ENCODE data around the gene SHROOM3. TPM values are rescaled to one million over a fixed set of nuclear protein-coding genes. Genes with fewer than 3 reads are reported as not detected.

Gene SHROOM3
- total and polyA plus RNA-seq, 2 of the 13 experiments (the other 11 are each of a cell fraction or from before 2014, with no cell fraction given) = 0.01 TPM; not detected in 1

DNA sequence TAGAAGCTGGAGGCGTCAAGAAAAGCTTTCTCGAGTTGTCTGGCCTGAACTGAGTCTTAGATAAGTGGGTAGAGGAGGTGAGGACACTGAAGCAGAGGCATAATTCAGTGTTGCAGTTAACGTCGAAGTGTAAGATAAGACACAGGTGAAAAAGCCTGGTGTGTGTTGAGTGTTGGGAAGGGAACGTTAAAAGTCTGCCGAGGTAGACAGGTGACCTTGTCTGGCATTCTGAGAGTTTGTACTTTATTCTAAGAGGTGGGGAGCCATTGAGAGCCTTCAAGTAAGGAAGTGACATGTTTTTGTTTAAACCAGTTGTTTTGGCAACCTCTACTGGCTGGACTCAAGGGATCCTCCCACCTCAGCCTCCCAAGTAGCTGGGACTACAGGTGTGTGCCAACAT is 219.1 kb downstream of the SHROOM3 start:
- Histone ChIP-seq H3K36me3 (replicated peaks in 1 of 2; ENCODE audit: control insufficient read depth in 1 of 2, insufficient read depth in 2 of 2, low read length in 2 of 2) (no peaks in the 10 kb centered on the region), H3K4me2 (ENCODE audit: low read depth, low read length) (no peak overlapping the region), H3K4me3 (replicated peaks in 1 of 3; ENCODE audit: insufficient read depth in 1 of 3, low read depth in 2 of 3, low read length in 3 of 3) (no peak overlapping the region), H3K27ac (ENCODE audit: extremely low read length, insufficient read depth, low read length) (no peak overlapping the region), H3K9me3 (ENCODE audit: low read length) (no peaks in the 10 kb centered on the region), H3K9ac (ENCODE audit: insufficient read depth, low read depth, low read length) (no peak overlapping the region), H3K4me1 (ENCODE audit: insufficient read depth, low read length) (no peaks in the 10 kb centered on the region), H3K27me3 (ENCODE audit: control insufficient read depth in 1 of 2, insufficient read depth in 2 of 2, low read length in 2 of 2) (no peaks in the 10 kb centered on the region), H3K79me2 (ENCODE audit: insufficient read depth, low read length) (no peaks in the 10 kb centered on the region), H2AFZ (ENCODE audit: low read length) (no peak overlapping the region), H4K20me1 (ENCODE audit: insufficient read depth, low read length) (no peaks in the 10 kb centered on the region)
- in situ Hi-C loops (cut with HindIII; ENCODE audit: extremely low pct_ligation_motif_present, low pct_unique_long_range_greater_than_20kb) (no loop called here), intact Hi-C loops (cut with micrococcal nuclease; ENCODE audit: unreplicated experiment) (no loop called here)
- ChIA-PET CTCF (ENCODE audit: low intra/inter-chr PET ratio, low total read pairs) (no interaction called here), POLR2A (no interaction called here)
- DNase-seq (ENCODE audit: low spot score) (no peak), ATAC-seq (no peak), FAIRE-seq (no peak)
- 8% methylated on average over 6 of the region's 6 CpGs for WGBS (ENCODE audit: low lambda C conversion rate)
- TF ChIP-seq, protein P1, sequence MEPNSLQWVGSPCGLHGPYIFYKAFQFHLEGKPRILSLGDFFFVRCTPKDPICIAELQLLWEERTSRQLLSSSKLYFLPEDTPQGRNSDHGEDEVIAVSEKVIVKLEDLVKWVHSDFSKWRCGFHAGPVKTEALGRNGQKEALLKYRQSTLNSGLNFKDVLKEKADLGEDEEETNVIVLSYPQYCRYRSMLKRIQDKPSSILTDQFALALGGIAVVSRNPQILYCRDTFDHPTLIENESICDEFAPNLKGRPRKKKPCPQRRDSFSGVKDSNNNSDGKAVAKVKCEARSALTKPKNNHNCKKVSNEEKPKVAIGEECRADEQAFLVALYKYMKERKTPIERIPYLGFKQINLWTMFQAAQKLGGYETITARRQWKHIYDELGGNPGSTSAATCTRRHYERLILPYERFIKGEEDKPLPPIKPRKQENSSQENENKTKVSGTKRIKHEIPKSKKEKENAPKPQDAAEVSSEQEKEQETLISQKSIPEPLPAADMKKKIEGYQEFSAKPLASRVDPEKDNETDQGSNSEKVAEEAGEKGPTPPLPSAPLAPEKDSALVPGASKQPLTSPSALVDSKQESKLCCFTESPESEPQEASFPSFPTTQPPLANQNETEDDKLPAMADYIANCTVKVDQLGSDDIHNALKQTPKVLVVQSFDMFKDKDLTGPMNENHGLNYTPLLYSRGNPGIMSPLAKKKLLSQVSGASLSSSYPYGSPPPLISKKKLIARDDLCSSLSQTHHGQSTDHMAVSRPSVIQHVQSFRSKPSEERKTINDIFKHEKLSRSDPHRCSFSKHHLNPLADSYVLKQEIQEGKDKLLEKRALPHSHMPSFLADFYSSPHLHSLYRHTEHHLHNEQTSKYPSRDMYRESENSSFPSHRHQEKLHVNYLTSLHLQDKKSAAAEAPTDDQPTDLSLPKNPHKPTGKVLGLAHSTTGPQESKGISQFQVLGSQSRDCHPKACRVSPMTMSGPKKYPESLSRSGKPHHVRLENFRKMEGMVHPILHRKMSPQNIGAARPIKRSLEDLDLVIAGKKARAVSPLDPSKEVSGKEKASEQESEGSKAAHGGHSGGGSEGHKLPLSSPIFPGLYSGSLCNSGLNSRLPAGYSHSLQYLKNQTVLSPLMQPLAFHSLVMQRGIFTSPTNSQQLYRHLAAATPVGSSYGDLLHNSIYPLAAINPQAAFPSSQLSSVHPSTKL (CRISPR knock-in tag; IDR thresholded peaks at IDR 0.05) = no peak
- TF ChIP-seq BORCS8-MEF2B (CRISPR knock-in tag; IDR thresholded peaks at IDR 0.05) (no peak), ZNF326 (CRISPR knock-in tag; IDR thresholded peaks at IDR 0.05; ENCODE audit: borderline replicate concordance) (no peak), CBX1 (IDR thresholded peaks at IDR 0.05; ENCODE audit: low read depth) (no peak), MATR3 (CRISPR knock-in tag; IDR thresholded peaks at IDR 0.05) (no peak), HOXA7 (CRISPR knock-in tag; IDR thresholded peaks at IDR 0.05) (no peak), MIER3 (CRISPR knock-in tag; IDR thresholded peaks at IDR 0.05; ENCODE audit: borderline replicate concordance) (no peak)
- TF ChIP-seq, protein P2, sequence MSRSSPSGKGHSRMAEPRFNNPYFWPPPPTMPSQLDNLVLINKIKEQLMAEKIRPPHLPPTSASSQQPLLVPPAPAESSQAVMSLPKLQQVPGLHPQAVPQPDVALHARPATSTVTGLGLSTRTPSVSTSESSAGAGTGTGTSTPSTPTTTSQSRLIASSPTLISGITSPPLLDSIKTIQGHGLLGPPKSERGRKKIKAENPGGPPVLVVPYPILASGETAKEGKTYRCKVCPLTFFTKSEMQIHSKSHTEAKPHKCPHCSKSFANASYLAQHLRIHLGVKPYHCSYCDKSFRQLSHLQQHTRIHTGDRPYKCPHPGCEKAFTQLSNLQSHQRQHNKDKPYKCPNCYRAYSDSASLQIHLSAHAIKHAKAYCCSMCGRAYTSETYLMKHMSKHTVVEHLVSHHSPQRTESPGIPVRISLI (CRISPR knock-in tag; IDR thresholded peaks at IDR 0.05; ENCODE audit: borderline replicate concordance) = no peak
- TF ChIP-seq, protein P3, sequence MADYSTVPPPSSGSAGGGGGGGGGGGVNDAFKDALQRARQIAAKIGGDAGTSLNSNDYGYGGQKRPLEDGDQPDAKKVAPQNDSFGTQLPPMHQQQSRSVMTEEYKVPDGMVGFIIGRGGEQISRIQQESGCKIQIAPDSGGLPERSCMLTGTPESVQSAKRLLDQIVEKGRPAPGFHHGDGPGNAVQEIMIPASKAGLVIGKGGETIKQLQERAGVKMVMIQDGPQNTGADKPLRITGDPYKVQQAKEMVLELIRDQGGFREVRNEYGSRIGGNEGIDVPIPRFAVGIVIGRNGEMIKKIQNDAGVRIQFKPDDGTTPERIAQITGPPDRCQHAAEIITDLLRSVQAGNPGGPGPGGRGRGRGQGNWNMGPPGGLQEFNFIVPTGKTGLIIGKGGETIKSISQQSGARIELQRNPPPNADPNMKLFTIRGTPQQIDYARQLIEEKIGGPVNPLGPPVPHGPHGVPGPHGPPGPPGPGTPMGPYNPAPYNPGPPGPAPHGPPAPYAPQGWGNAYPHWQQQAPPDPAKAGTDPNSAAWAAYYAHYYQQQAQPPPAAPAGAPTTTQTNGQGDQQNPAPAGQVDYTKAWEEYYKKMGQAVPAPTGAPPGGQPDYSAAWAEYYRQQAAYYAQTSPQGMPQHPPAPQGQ (CRISPR knock-in tag; IDR thresholded peaks at IDR 0.05; ENCODE audit: borderline replicate concordance) = no peak
- no TSS peak for BruUV-seq (replicated peaks)

Data from HepG2 (cell line).